ENCODE results near the gene CDH24. TPM values are rescaled to one million over a fixed set of nuclear protein-coding genes. Genes with fewer than 3 reads are reported as not detected.

Gene CDH24
- total and polyA plus RNA-seq, 9 of the 15 experiments (the other 6 are each of a cell fraction or from before 2014, with no cell fraction given), result 0.04 to 16.2 (median 4.9) TPM

GRCh38 chr14:23090254-23090636, 32.9 kb upstream of the CDH24 start:
- no TSS peak for BruUV-seq (replicated peaks)
- 90% methylated on average over 4 of the region's 4 CpGs for WGBS (ENCODE audit: insufficient coverage, low coverage, missing lambda C conversion rate)
- H3K4me2 ChIP-seq (ENCODE audit: insufficient read depth, low read length), result no peak overlapping the region
- intact Hi-C loops (cut with micrococcal nuclease), result no loop called here
- ChIA-PET CTCF (ENCODE audit: low intra/inter-chr PET ratio) (no interaction called here), POLR2A (interaction anchor here (0.6 to 2.3 kb wide), 7 partner anchors 8 to 70 kb away, joined by 3 to 12 read pairs (median 3); no protein-coding TSS in a partner anchor)
- FAIRE-seq (no peak), ATAC-seq (no peak), DNase-seq (ENCODE audit: extremely low read depth in 1 of 4, low spot score in 3 of 4) (no peak)
- peaks cover 52% of the 10 kb centered on the region for H3K79me2 ChIP-seq (ENCODE audit: control insufficient read depth, insufficient read depth, low read length)
- in situ Hi-C loops (cut with MboI), result no loop called here
- H2AFZ ChIP-seq (ENCODE audit: low read depth, low read length), result no peak overlapping the region
- peaks cover 83% of the 10 kb centered on the region for H3K36me3 ChIP-seq (ENCODE audit: control insufficient read depth, insufficient read depth, low read length)
- H3K9me3 ChIP-seq (replicated peaks; ENCODE audit: control insufficient read depth, insufficient read depth, low read depth, low read length), result no peaks in the 10 kb centered on the region
- no peak overlapping the region for H3K9ac ChIP-seq (ENCODE audit: insufficient read depth in 1 of 2, low read depth in 2 of 2, low read length in 2 of 2)
- H4K20me1 ChIP-seq (replicated peaks; ENCODE audit: control insufficient read depth, insufficient read depth, low read length), result peaks cover 12% of the 10 kb centered on the region
- H3K27ac ChIP-seq (ENCODE audit: extremely low read depth, low read depth, low read length), result no peak overlapping the region
- no peak overlapping the region for H3K4me3 ChIP-seq
- no peaks in the 10 kb centered on the region for H3K27me3 ChIP-seq (ENCODE audit: control insufficient read depth in 2 of 2, insufficient read depth in 2 of 2, low read length in 2 of 2)
- no peaks in the 10 kb centered on the region for H3K9me1 ChIP-seq (ENCODE audit: control insufficient read depth, insufficient read depth, low read length)
- H3K4me1 ChIP-seq (replicated peaks in 1 of 2; ENCODE audit: control insufficient read depth in 2 of 2, insufficient read depth in 2 of 2, low read length in 2 of 2), result peaks cover 0 to 11% of the 10 kb centered on the region in 2 experiments; a peak in 3 of 5 replicates
- TF ChIP-seq CCNT2 (IDR thresholded peaks at IDR 0.05; ENCODE audit: borderline replicate concordance, extremely low read depth, insufficient read length, low read depth, low read length) (no peak), DPF2 (IDR thresholded peaks at IDR 0.05) (no peak), GABPB1 (CRISPR knock-in tag; IDR thresholded peaks at IDR 0.05) (no peak), ZNF512 (tag; IDR thresholded peaks at IDR 0.05) (no peak), ZNF75A (CRISPR knock-in tag; IDR thresholded peaks at IDR 0.05) (no peak), HOXB6 (CRISPR knock-in tag; IDR thresholded peaks at IDR 0.05; ENCODE audit: borderline replicate concordance) (no peak)
- TF ChIP-seq, protein P1, sequence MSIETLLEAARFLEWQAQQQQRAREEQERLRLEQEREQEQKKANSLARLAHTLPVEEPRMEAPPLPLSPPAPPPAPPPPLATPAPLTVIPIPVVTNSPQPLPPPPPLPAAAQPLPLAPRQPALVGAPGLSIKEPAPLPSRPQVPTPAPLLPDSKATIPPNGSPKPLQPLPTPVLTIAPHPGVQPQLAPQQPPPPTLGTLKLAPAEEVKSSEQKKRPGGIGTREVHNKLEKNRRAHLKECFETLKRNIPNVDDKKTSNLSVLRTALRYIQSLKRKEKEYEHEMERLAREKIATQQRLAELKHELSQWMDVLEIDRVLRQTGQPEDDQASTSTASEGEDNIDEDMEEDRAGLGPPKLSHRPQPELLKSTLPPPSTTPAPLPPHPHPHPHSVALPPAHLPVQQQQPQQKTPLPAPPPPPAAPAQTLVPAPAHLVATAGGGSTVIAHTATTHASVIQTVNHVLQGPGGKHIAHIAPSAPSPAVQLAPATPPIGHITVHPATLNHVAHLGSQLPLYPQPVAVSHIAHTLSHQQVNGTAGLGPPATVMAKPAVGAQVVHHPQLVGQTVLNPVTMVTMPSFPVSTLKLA (conservative IDR thresholded peaks at IDR 0.05), result no peak
- TF ChIP-seq, protein P2, sequence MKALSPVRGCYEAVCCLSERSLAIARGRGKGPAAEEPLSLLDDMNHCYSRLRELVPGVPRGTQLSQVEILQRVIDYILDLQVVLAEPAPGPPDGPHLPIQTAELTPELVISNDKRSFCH (CRISPR knock-in tag; IDR thresholded peaks at IDR 0.05), result no peak
- TF ChIP-seq, protein P2 (tag; IDR thresholded peaks at IDR 0.05), result no peak
